Measurements from ENCODE around the gene TSPAN18.

DNA sequence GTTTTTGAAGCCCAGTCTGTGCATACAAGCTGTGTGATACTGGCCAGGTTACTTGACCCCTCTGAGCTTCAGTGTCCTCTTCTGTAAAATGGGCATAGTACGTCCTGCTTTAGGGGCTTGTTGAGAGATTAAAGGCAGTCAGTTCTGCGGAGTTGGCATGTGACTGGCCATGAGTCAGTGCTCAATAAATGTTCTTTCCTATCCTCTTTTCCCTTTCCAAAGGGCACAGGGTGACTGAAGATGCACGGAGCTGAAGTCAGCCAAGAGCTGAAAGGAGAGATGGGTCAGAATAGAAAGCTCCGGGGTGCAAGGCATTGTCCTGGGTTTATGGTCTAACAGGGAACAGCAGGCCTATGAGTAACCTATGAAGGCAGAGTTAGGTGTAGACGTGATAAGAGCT, 175.0 kb downstream of the TSPAN18 start:
- TF ChIP-seq, protein P1, sequence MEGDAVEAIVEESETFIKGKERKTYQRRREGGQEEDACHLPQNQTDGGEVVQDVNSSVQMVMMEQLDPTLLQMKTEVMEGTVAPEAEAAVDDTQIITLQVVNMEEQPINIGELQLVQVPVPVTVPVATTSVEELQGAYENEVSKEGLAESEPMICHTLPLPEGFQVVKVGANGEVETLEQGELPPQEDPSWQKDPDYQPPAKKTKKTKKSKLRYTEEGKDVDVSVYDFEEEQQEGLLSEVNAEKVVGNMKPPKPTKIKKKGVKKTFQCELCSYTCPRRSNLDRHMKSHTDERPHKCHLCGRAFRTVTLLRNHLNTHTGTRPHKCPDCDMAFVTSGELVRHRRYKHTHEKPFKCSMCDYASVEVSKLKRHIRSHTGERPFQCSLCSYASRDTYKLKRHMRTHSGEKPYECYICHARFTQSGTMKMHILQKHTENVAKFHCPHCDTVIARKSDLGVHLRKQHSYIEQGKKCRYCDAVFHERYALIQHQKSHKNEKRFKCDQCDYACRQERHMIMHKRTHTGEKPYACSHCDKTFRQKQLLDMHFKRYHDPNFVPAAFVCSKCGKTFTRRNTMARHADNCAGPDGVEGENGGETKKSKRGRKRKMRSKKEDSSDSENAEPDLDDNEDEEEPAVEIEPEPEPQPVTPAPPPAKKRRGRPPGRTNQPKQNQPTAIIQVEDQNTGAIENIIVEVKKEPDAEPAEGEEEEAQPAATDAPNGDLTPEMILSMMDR (conservative IDR thresholded peaks at IDR 0.05; ENCODE audit: low read length), result no peak
- TF ChIP-seq EZH2phosphoT487 (IDR thresholded peaks at IDR 0.05; ENCODE audit: borderline replicate concordance, low read depth, low read length), result no peak
